ENCODE measurements around the gene AHSA1.
A peak's percentile ranks its signal among the peaks of the same experiment; 100 is the strongest.

AHSA1 gene

GRCh38 chr14:77474479-77475177 is 16.7 kb downstream of the AHSA1 start:
- DNase-seq = peak; percentile 56

DNA sequence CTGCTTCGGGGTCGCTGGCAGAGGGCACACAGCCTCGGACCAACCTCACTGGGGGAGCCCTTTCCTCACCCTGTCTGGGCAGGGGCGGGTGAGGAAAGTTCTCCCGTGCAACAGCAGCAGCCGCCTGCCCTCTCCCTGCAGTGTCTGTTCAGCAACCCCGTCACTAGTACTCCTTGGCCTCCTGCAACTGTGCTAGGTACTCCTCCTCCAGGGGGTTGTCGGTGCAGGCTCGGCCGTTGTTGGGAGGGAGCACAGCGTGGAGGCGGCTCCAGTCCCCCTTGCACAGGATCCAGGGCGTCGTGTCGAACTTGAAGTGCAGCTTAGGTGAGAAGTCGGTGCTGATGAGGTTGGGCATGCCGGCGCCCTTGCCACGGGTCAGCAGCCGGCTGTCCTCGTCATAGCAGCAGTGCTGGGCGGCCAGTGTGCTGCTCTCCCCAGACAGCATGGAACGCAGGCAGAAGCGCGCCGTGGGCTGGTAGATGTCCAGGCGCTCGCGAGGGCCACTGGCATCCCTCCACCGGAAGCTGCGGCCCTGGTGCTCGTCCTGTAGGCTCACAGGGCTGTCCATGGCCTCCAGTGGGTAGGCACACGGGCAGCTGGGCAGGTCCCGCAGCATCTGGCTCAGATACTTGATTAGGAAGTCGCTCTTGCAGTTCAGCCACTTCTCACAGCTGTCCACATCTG is 17.7 kb downstream of the AHSA1 start:
- peak; percentile 38 for DNase-seq

DNA sequence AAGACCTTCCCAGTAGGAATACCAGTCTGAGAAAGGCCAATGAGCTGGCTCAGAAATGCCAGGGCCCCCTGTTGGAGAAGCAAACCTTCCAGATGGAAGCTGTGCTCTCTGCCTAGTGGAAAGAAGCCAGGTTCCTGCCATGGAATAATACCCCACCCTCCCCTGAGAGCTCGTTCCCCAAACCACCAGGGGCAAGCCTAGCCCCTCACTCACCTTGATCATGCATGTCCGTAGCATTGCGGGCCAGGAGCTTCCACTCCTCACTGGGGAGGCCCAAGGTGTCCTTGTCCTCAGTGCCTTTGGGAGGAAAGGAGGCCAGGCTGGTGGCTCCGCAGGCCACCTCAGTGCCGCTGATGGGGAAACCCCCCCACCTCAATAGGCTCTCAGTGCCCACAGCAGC is 20.1 kb downstream of the AHSA1 start:
- no peak for DNase-seq

- no peak for DNase-seq
Observed at GRCh38 chr14:77478796-77479195, 20.9 kb downstream of the AHSA1 start.

GRCh38 chr14:77482422-77482821 is 24.5 kb downstream of the AHSA1 start:
- no peak for DNase-seq

- DNase-seq = peak; percentile 50
Observed at GRCh38 chr14:77485256-77485655, 27.4 kb downstream of the AHSA1 start.

DNA sequence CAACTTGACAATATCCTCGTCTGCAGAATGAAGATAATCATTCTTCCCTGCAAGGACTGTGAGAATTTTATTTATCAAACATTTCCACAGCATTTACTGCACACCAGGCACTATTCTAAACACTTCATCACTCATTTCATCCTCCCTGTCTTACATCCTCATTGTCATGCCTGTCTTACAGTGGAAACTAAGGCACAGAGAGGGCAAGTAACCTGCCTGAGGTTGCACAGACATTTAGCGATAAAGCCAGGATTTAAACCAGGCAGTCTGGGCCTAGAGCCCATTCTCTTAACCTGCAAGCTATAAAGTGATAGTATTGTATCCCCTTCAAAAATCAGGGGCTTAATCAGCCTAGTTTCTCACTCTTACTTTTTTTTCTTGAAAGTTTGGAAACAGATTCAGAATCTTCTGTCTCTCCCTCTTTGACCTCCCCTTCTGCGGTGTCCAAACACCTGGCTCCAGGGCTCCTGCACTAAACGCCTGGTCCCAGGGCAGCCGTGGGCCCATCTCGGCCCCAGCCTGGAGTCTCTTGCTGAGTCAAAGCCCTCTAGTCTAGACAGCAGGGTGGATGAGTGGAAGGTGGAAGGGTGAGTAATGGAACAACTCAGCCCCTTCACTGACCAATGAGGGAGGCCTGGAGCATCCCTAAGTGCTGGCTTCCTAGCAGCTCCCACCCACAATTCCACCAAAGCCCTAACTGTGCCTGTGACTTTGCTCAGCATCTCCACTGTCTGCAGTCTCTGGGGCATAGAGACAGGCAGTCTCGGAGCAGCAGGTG is 28.2 kb downstream of the AHSA1 start:
- no peak for DNase-seq

DNA sequence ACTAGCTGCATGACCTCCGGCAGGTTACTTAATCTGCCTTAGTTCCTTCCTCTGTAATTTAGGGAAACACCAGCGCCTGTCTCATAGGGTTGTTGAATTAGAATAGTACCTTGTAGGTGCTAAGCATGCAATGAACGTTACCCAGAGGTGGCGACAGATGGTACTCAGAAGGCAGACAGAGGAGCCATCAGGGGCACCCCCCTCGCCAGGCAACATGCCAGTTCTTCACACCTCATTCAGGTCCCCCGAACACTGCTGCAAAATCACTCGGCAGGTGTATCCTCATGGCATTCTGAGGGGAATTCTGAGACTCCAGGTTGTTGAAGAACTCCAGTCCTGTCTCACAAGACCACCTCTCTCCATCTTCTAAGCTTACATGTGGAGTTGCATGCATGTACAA is 30.7 kb downstream of the AHSA1 start:
- DNase-seq = no peak

DNA sequence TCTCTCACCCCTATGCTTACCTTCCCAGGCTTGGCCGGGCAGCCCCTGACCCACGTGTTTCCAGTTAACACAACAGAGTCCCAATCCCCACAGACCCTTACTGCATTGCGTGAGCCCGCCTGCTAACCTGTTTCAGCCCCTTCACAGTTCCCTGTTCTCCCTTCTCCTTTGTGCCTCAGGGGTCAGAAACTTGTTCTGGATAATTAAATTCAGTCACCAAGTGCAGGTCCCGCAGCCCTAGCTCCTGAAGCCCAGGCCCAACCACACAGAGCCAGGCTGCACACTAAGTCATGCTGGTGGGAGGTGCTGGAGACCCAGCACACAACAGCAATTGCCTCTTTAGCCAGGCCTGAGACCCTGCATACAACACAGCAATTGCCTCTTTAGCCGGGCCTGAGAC is 31.1 kb downstream of the AHSA1 start:
- DNase-seq = peak; percentile 30

- DNase-seq = peak; percentile 47
Observed at GRCh38 chr14:77490347-77490986, 32.6 kb downstream of the AHSA1 start.

- DNase-seq = peak; percentile 38
Observed at GRCh38 chr14:77491056-77491455, 33.2 kb downstream of the AHSA1 start.

GRCh38 chr14:77495334-77495733 is 37.4 kb downstream of the AHSA1 start:
- peak; percentile 6 for DNase-seq

- DNase-seq = peak; percentile 78
Observed at GRCh38 chr14:77498120-77498979, 40.5 kb downstream of the AHSA1 start, which contains the start of gene ISM2. Gene ISM2 (minus strand): TSS chr14:77498816. CDS start chr14:77498793, 23 bp downstream.

GRCh38 chr14:77498984-77499527 is 41.2 kb downstream of the AHSA1 start:
- DNase-seq = peak; percentile 61

- peak; percentile 42 for DNase-seq
Observed at GRCh38 chr14:77502109-77502782, 44.4 kb downstream of the AHSA1 start.

GRCh38 chr14:77503138-77503537 is 45.2 kb downstream of the AHSA1 start:
- no peak for DNase-seq

GRCh38 chr14:77505031-77505430 is 47.1 kb downstream of the AHSA1 start:
- DNase-seq = peak; percentile 2

GRCh38 chr14:77507762-77508161 is 49.9 kb downstream of the AHSA1 start:
- no peak for DNase-seq

DNA sequence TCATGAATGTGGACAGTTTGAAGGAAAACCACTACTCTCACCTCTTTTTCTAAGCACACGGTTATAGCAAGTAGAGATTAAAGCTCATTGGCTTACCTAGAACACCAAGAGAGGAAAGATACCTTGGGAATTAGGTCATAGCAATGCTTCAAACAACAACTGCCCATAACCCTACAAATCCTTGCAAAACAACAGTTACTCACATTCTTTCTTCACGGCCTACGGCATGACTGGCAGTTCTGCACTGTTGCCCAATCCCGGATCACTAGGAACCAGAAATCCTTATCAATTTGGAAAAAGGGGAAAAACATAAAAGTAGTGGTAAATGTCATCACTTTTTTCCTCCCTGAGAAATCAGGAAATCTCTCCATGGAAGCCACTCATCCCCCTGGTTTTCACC is 50.4 kb downstream of the AHSA1 start:
- DNase-seq = no peak

DNA sequence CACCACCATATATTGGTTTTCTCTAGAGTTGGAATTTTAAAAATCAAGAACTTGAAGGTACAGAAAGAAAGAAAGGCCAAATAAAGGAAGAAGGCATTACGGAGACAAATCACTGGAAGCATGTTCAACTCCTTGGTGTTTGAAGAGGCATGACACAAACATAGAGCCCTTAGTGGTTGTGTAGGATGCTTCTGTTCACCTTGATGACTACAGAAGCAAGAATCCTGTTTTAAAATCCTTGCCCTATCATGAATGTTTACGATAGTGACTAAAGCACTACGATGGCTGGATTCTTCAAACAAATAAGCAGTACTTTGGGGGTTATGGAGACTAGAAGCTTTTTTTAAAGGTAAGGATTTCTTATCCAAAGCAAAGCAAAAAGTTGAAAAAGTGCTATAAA is 51.0 kb downstream of the AHSA1 start:
- DNase-seq = no peak

DNA sequence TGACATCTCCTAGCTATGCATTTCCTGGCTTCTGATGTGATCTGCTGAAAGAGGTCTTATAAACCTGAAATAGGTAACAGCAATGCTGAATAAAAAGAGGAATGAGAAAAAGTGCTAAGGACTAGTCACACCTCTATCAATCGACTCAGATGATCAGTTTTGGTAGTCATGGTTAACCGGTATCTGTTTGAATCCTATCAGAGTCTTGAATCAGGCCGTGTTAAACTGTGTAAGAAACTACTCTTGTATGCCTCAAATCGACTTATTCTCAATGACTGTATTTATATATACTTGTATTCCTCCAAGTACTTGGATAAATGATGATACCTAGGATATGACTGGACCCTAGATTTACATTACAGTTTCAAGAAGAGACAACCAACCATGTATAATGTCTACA is 51.5 kb downstream of the AHSA1 start:
- no peak for DNase-seq
